Kidney (tissue), 14 donors: ENCODE measurements around the gene RAB36. TPM values are rescaled to one million over a fixed set of nuclear protein-coding genes. Genes with fewer than 3 reads are reported as not detected.

Source experiments
- DNase-seq, 5 donors: peaks; one replicate each; pipeline ENCODE4 v3.0.0-alpha.2; 2013 to 2020
- FAIRE-seq: peaks from 2 replicates; lab custom pipeline; 2012; peaks lifted over from hg19 to GRCh38; lab: Jason Lieb, UNC
- H3K27ac ChIP-seq, 2 donors: one replicate each; pipeline ENCODE4 v1.7.0; 2013; ENCODE audit warnings: low read depth in 2 of 2, low read length in 2 of 2, inconsistent platforms in 1 of 2
- H3K27me3 ChIP-seq: one replicate; pipeline ENCODE4 v1.7.1; 2013; ENCODE audit warnings: low read length, inconsistent platforms; ENCODE audit not compliant: control insufficient read depth, insufficient read depth
- H3K36me3 ChIP-seq, 3 donors: one replicate each; pipeline versions ENCODE4 v1.7.0 to v1.7.1; 2013; ENCODE audit warnings: low read length in 3 of 3, control low read depth in 1 of 3, inconsistent platforms in 1 of 3; ENCODE audit not compliant: insufficient read depth in 3 of 3, control insufficient read depth in 2 of 3
- H3K4me1 ChIP-seq, 3 donors: one replicate each; pipeline versions ENCODE4 v1.7.0 to v1.7.1; 2013; ENCODE audit warnings: low read length in 3 of 3, inconsistent platforms in 1 of 3, low read depth in 1 of 3; ENCODE audit not compliant: control insufficient read depth in 2 of 3, insufficient read depth in 2 of 3
- H3K4me3 ChIP-seq, 3 donors: one replicate each; pipeline versions ENCODE4 v1.7.0 to v1.8.1; 2013; ENCODE audit warnings: low read length in 3 of 3, control low read depth in 1 of 3, inconsistent platforms in 1 of 3
- H3K9ac ChIP-seq, 3 donors: one replicate each; pipeline versions ENCODE4 v1.7.0 to v1.7.1; 2013; ENCODE audit warnings: low read length in 3 of 3, control low read depth in 1 of 3, inconsistent platforms in 1 of 3
- H3K9me3 ChIP-seq, 3 donors: one replicate each; pipeline versions ENCODE4 v1.7.0 to v1.7.1; 2013; ENCODE audit warnings: low read length in 3 of 3, control low read depth in 1 of 3, inconsistent platforms in 1 of 3; ENCODE audit not compliant: control insufficient read depth in 2 of 3, insufficient read depth in 1 of 3
- intact Hi-C: fragments of 100-400 bp; cut with DNase I; formaldehyde crosslinking; loops from one replicate; pipeline ENCODE4 v1.11.1; 2022
- polyA plus RNA-seq: library from polyadenylated mRNA; stranded (reverse); fragments of 350-450 nt; fragmentation: Illumina TruSeq; extraction: RNeasy Lipid Tissue Mini Kit (QIAGEN cat#74804); gene quantifications from one replicate; pipeline ENCODE4 v1.2.3, GENCODE V29; 2014; ENCODE audit warnings: low read depth, low replicate concordance; ENCODE audit not compliant: insufficient read depth
- total RNA-seq: library from RNA; stranded (reverse); fragmentation: NEBNext Ultra II Directional; extraction: Animal tissue kit (Norgen Biotek cat#: 25700); gene quantifications from one replicate; pipeline ENCODE4 v1.2.1, GENCODE V29; 2021
- TF ChIP-seq, protein P1 (sequence below): IDR thresholded peaks from 3 replicates; pipeline ENCODE4 v1.5.1; 2012; ENCODE audit warnings: mild to moderate bottlenecking, moderate library complexity, borderline replicate concordance; ENCODE audit not compliant: insufficient read depth; ENCODE audit errors: extremely low read depth
- donor health status: control.
- donor health status: control.
- donor health status: control.
- donor health status: control.
- donor health status: control.
- donor health status: DM: yes; HTN: yes; CAD: no.
- donor health status: Normal renal cell carcinoma (clear cell type).

RAB36 gene
- total and polyA plus RNA-seq, 2 donors from 2014 or later = 9.7 to 30.5 TPM

DNA sequence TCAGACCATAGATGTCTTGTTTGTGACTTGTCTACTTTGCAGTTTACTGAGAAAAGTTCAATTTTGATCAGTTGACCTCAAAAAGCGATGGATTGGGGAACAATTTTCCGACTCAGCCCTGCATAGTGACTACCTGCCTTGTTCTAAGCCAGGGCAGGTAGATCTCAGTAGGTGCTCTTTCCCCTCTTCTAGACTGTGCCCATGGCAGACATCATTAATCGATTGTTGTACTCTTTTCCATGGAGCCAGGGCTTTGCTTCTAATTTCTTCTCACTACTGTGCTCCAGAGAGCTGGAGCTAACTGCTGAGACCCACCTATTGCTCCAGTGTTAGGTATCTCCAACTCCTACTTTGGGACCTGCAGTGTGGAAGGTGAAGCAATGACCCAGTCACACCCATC, 9.9 kb downstream of the RAB36 start:
- H3K4me1 ChIP-seq = peaks cover 0 to 3% (median 0%) of the 10 kb centered on the region in 3 donors
- no peak overlapping the region for H3K27ac ChIP-seq
- peaks cover 0 to 9% (median 7%) of the 10 kb centered on the region in 3 donors for H3K36me3 ChIP-seq
- no peak for FAIRE-seq
- intact Hi-C loops = no loop called here
- no peaks in the 10 kb centered on the region for H3K9me3 ChIP-seq
- H3K4me3 ChIP-seq = no peak overlapping the region
- no peak for DNase-seq
- TF ChIP-seq, protein P1, sequence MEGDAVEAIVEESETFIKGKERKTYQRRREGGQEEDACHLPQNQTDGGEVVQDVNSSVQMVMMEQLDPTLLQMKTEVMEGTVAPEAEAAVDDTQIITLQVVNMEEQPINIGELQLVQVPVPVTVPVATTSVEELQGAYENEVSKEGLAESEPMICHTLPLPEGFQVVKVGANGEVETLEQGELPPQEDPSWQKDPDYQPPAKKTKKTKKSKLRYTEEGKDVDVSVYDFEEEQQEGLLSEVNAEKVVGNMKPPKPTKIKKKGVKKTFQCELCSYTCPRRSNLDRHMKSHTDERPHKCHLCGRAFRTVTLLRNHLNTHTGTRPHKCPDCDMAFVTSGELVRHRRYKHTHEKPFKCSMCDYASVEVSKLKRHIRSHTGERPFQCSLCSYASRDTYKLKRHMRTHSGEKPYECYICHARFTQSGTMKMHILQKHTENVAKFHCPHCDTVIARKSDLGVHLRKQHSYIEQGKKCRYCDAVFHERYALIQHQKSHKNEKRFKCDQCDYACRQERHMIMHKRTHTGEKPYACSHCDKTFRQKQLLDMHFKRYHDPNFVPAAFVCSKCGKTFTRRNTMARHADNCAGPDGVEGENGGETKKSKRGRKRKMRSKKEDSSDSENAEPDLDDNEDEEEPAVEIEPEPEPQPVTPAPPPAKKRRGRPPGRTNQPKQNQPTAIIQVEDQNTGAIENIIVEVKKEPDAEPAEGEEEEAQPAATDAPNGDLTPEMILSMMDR = no peak
- H3K27me3 ChIP-seq = no peaks in the 10 kb centered on the region
- no peak overlapping the region for H3K9ac ChIP-seq

GRCh38 chr22:23155831-23156230, 10.6 kb downstream of the RAB36 start:
- Histone ChIP-seq H3K9me3 (no peaks in the 10 kb centered on the region), H3K9ac (no peak overlapping the region), H3K27ac (no peak overlapping the region), H3K4me1 (peaks cover 0 to 3% (median 0%) of the 10 kb centered on the region in 3 donors), H3K4me3 (no peak overlapping the region), H3K36me3 (peaks cover 0 to 9% (median 6%) of the 10 kb centered on the region in 3 donors), H3K27me3 (no peaks in the 10 kb centered on the region)
- TF ChIP-seq, protein P1 = no peak
- FAIRE-seq = no peak
- intact Hi-C loops = no loop called here
- DNase-seq = no peak

DNA sequence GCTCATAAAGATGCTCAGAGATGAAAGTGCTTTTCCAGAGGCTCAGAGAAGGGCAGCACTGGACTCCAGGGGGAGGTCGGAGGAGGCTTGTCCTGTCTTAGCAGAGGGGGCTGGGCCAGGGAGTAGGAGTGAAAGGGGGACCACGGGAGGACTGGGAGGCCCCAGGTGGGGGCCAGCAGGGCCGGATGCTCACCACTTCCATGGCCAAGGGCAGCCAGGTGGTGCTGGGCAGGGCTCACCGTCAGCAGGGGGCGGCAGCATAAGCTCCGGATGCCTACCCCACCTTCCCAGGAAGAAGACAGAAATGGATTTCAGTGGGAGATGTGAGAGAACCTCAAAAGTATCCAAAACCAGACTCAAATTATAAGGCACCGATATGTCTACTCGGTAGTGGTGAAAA, 11.0 kb downstream of the RAB36 start:
- peaks cover 0 to 3% (median 0%) of the 10 kb centered on the region in 3 donors for H3K4me1 ChIP-seq
- H3K9me3 ChIP-seq = no peaks in the 10 kb centered on the region
- H3K27ac ChIP-seq = no peak overlapping the region
- FAIRE-seq (no peak), DNase-seq (no peak)
- intact Hi-C loops = no loop called here
- no peaks in the 10 kb centered on the region for H3K27me3 ChIP-seq
- TF ChIP-seq, protein P1 = no peak
- no peak overlapping the region for H3K9ac ChIP-seq
- H3K4me3 ChIP-seq = no peak overlapping the region
- H3K36me3 ChIP-seq = peaks cover 0 to 9% (median 1%) of the 10 kb centered on the region in 3 donors
